Measurements from ENCODE around the gene TAF9. TPM values are rescaled to one million over a fixed set of nuclear protein-coding genes. Genes with fewer than 3 reads are reported as not detected.

The TAF9 gene
- total and polyA plus RNA-seq, 2 of the 13 experiments (the other 11 are each of a cell fraction or from before 2014, with no cell fraction given), result 113 to 218 TPM

GRCh38 chr5:69369340-69370121 is at the start of gene TAF9, which contains the start of the genes AK6 and RAD17 (continued):
- TF ChIP-seq STAT6 (CRISPR knock-in tag; IDR thresholded peaks at IDR 0.05; ENCODE audit: borderline replicate concordance) (peak; percentile 31; the same call in 1 of the 2 replicates), ZNF891 (CRISPR knock-in tag; IDR thresholded peaks at IDR 0.05) (peak; percentile 83), ZNF343 (CRISPR knock-in tag; IDR thresholded peaks at IDR 0.05) (peak; percentile 83), ZNF704 (CRISPR knock-in tag; IDR thresholded peaks at IDR 0.05; ENCODE audit: borderline replicate concordance) (peak; percentile 90), ZNF775 (CRISPR knock-in tag; IDR thresholded peaks at IDR 0.05; ENCODE audit: borderline replicate concordance) (peak; percentile 90), CCDC6 (CRISPR knock-in tag; IDR thresholded peaks at IDR 0.05) (no peak; the same call in 1 of the 2 replicates), ZNF446 (CRISPR knock-in tag; IDR thresholded peaks at IDR 0.05) (peak; percentile 79), ZBTB3 (CRISPR knock-in tag; IDR thresholded peaks at IDR 0.05; ENCODE audit: borderline replicate concordance, low read depth) (peak; percentile 96), ZNF292 (CRISPR knock-in tag; IDR thresholded peaks at IDR 0.05; ENCODE audit: borderline replicate concordance, low read depth) (0 out of 2 replicates have a peak, but pooled peaks have one; percentile 23), ZNF275 (CRISPR knock-in tag; IDR thresholded peaks at IDR 0.05; ENCODE audit: borderline replicate concordance) (peak; percentile 87), GFI1 (CRISPR knock-in tag; IDR thresholded peaks at IDR 0.05; ENCODE audit: borderline replicate concordance) (0 out of 2 replicates have a peak, but pooled peaks have one; percentile 12), SKIL (CRISPR knock-in tag; IDR thresholded peaks at IDR 0.05; ENCODE audit: borderline replicate concordance) (peak; percentile 32; the same call in 1 of the 2 replicates), ZNF232 (CRISPR knock-in tag; IDR thresholded peaks at IDR 0.05; ENCODE audit: borderline replicate concordance) (peak; percentile 64; the same call in 1 of the 2 replicates), TAF1 (CRISPR knock-in tag; IDR thresholded peaks at IDR 0.05) (peak; percentile 88), HMGA1 (CRISPR knock-in tag; conservative IDR thresholded peaks at IDR 0.05) (no peak), ZNF615 (CRISPR knock-in tag; IDR thresholded peaks at IDR 0.05; ENCODE audit: borderline replicate concordance) (0 out of 2 replicates have a peak, but pooled peaks have one; percentile 13), ZNF18 (CRISPR knock-in tag; IDR thresholded peaks at IDR 0.05; ENCODE audit: insufficient replicate concordance) (peak; percentile 45), ZFP41 (CRISPR knock-in tag; IDR thresholded peaks at IDR 0.05; ENCODE audit: borderline replicate concordance) (peak; percentile 25; the same call in 1 of the 2 replicates)
